H1 (cell line): ENCODE results near the gene GLI1. TPM values are rescaled to one million over a fixed set of nuclear protein-coding genes. Genes with fewer than 3 reads are reported as not detected.

Experiments used
- POLR2A ChIP-seq, 2 experiments: IDR thresholded peaks; 1 replicate in 1 of 2; 2 replicates in 1 of 2; pipeline ENCODE4 v1.6.1; 2011; ENCODE audit warnings: low read depth in 2 of 2, low read length in 2 of 2, mild to moderate bottlenecking in 2 of 2; ENCODE audit errors: control extremely low read depth in 1 of 2
- RXRA ChIP-seq: IDR thresholded peaks from 2 replicates; pipeline ENCODE4 v1.6.1; 2011; ENCODE audit warnings: low read depth, mild to moderate bottlenecking, low read length, moderate library complexity; ENCODE audit not compliant: insufficient read depth
- SAP30 ChIP-seq: fragments of 300-600 bp; sonication (generic); IDR thresholded peaks from 2 replicates; pipeline ENCODE4 v1.7.1; 2012; ENCODE audit warnings: low read length, moderate library complexity, mild to moderate bottlenecking, inconsistent platforms; ENCODE audit not compliant: insufficient read depth, insufficient replicate concordance
- polyA plus RNA-seq, 7 experiments: library from polyadenylated mRNA; depleted of rRNA in 3 of 7; stranded (reverse) in 5 of 7; unstranded in 2 of 7; fragments of >200 nt in 5 of 7; fragments of 200-250 nt in 2 of 7; gene quantifications; 1 replicate in 5 of 7; 2 replicates in 1 of 7; 4 replicates in 1 of 7; pipeline versions ENCODE4 v1.2.1 to v1.2.3, GENCODE V29; 2011 to 2013; ENCODE audit warnings: missing spikeins in 2 of 7, mixed read lengths in 2 of 7
- total RNA-seq: library from RNA; stranded (reverse); fragmentation: NEBNext Ultra II Directional; extraction: Animal tissue kit (Norgen Biotek cat#: 25700); gene quantifications from 2 replicates; pipeline ENCODE4 v1.2.1, GENCODE V29; 2021

The GLI1 gene
- total and polyA plus RNA-seq, 2 of the 8 experiments (the other 6 are each of a cell fraction or from before 2014, with no cell fraction given), result 23.5 to 25.3 TPM

DNA sequence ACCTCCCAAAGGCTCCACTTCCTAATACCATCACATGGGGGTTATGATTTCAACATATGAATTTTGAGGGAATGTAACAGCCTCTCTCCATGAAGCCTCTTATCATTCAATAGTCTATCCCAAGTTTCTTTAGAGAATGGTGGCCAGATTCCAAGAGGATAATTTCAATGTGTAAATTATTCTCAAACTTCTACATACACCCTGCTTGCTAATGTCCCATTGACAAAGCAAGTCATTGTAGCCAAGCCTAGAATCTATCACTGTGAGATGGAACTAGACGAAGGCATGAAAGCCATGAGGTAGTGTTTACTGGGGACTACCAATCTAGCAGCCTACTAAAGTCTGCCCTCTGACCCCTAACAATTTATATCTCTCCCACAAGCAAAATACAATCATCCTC, 21.2 kb upstream of the GLI1 start (continued):
- TF ChIP-seq POLR2A (IDR thresholded peaks at IDR 0.05; ENCODE audit: control extremely low read depth in 1 of 2, low read depth in 2 of 2, low read length in 2 of 2) (no peak), RXRA (no peak), SAP30 (no peak)
